ENCODE results near the gene SLC25A41.

The SLC25A41 gene

DNA sequence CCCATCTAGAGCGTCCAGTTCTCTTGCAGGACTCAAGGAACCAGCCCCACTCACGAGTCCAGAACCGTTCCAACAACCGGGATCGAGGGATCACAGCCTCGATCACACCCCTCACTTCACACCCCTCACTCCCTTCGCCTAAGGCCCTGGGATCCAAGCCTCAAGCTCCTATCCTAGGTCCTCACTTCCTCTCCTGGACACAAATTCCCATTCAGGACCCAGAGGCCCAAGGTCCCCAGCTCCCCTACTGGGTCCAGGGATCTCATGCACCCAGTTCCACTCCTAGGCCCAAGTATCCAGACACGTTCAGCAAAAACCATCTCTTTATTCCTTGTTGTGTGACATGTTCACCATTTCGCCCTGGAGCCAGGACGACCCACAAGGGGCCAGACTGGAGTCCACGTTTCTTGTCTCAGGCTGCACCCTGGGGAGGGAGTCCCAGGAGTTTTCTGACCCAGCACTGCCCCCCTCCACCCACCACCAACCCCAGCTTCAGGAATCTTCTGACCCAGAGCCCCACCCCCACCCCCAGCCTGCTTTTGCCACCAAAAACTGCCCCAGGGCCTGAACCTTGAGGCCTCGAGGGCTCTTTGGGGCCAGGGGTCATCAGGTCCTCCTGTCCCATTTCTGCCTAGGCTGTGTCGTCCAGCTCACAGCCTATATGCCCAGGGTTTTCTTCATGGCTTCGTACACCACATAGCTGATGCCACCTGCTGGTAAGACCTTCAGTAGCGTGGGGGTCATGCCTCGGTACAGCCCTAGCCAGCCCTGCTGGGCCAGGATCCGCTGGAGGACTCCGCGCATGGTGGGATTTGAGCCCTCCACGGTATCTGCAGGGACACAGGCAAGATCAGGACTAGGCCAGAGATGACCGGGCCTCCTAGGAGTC is 7.6 kb downstream of the SLC25A41 start:
- DNase-seq, result peak; percentile 17

DNA sequence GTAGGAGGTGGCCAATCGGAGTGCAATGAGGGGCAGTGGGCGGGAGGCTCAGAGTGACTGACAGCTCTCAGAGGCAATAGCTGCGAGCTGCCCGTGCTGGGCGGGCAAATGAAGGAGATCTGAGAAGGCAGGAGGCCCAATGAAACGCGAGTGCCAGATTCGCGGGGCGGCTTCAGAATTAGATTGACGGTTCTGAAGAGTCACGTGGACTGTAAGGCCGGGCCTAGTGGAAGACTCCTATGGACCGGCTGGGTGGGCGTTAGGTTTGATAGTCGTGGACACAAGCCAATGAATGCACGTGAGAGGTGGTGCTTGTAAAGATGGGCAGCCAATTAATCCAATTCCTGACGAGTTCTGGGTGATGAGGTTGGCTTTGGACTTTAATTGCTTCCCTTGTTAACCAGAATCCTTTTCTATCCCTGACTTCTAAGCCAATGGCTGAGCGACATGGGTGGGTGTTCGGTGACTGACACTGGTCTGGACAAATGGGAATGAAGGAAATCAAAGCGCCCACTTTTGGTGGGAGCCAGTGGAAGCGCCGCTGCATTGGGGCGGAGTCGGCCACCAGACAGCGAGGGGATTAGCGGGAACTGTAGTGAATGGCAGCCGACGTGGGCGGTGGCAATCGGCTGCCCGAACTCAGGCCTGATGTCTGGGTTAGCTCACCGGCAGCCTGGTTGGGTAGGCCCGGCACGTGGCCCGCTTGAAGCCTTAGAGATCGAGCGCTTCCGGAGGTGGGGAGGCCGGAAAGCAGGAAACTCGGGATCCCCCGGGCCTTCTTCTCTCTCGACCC is 8.4 kb downstream of the SLC25A41 start:
- DNase-seq, result peak; percentile 100

DNA sequence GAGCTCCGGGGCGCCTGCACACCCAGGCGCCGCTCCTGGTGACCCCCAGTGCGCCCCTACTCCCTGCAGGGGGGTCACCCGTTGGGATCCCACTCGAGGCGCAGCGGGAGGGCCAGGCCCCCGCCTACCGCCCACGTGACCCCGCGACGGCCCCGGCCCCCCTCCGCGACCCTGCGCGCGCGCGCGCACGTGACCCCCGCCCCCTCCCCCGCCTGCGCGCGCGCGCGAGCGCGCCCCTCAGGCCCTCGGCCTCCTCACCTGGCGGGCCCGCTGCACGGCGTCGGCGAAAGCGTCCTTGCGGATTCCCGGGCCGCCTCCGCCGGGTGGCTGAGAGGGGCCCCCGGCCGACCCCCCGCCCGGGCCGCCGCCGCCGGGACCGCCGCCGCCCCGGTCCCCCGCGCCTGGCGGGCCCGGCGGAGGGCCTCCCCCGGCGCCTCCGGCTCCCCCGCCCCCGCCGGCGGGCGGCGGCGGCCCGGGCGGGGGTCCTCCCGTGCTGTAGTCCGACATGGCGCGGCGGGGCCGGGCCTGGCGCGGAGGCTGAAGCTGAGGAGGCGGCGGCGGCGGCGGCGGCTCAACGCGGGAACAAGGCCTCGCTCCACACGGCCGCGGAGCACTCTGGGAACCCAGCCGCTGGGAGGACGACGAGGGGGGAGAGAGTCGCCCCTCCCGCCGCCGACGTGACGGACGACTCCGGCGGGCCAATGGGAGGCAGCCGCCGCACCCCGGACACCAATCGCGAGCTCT is 9.2 kb downstream of the SLC25A41 start, which contains the start of gene KHSRP:
KHSRP (minus strand) TSS at position 617 of the 744 bp plus-strand sequence; CDS start at position 507, 110 bp downstream.
- DNase-seq, result peak; percentile 30

DNA sequence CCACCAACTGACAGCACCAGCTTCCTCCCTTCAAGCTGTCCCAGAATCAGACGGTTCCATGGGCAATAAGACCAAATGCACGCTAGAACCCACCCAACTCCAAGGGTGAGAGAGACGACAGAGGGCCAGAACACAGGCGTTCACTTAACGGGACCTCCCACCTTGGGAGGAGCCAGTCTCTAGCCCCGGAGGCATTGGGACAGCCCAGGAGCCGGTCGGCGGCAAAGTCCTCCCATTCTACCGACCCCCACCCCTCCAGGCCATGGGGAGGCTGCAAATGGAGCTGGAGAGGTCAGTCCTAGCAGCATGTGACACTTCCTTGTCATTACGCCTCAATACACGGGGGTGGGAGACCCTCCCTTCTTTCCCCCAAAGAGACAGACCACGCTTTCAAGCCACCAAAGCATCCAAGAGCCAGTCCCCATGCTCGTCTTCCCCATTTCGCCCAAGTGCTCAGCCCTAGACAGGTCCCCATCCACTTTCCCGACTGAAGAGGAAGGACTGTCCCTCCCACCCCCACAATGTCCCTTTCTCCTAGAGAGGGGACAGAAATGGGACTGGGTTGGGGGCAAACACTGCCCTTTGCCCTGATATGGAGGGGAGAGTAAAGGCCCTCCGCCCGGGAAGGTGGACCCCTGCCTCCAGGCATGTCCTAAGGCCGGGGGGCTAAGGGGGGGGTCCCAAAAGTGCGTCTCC is 9.9 kb downstream of the SLC25A41 start:
- DNase-seq, result peak; percentile 19

DNA sequence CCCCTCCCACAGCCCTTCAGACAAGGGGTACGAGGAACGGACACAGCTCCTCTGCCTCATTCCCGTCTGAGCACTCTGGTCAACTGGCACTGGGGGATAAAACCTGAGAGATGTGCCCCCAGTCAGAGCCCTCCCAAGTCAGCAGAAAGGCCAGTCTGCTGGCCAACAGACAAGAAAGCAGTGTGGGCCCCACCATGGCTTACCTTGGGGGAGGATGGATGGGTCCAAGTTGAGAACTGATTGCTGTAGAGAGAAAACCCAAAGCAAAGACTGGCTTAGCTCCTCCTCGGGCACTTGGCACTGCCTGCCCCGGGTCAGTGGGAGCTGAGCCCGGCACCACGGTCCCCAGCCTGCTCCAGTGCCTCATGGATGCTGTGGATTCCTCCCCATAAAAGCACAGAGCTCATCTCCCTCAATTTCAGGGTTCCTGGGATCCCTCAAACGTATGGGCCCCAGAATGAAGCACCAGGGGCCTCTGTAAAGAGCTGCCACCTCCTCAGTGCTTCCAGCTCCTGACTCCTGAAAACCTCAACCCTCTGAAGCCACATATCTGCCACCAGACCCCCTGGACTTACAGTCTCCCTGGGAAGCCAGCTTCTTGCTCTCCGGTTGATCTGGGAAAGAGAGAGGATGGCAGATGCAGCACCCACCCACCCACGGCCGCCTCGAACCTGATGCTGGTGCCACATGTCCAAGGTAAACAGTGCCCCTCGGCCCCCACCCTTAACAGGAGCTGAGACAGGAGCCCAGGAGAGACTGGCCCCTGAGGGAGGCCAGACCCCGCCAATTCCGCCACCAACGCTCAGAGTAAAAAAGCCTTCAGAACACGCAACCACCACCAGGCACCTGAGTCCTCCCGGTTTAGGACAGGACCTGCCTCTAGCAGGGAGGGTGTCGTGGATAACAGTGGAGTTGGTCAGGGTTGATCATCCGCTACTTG is 12.2 kb downstream of the SLC25A41 start:
- DNase-seq, result no peak

DNA sequence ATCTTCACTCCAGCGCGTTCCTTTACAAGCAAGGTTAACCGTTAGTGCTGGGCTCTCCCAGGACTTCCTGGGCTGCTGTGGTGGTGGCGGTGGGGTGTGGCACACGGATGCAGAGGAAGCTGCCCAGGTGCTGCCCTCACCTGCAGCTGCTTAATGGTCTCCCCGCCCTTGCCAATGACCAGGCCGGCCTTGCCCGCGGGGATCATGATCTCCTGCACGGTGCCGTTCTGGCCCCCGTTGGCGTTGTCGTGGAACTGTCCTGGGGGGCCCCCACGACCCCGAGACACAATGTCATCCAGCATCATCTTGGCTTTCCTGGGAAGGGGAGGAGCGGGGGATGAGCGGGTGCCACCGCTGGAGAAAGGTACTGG is 15.0 kb downstream of the SLC25A41 start:
- no peak for DNase-seq

DNA sequence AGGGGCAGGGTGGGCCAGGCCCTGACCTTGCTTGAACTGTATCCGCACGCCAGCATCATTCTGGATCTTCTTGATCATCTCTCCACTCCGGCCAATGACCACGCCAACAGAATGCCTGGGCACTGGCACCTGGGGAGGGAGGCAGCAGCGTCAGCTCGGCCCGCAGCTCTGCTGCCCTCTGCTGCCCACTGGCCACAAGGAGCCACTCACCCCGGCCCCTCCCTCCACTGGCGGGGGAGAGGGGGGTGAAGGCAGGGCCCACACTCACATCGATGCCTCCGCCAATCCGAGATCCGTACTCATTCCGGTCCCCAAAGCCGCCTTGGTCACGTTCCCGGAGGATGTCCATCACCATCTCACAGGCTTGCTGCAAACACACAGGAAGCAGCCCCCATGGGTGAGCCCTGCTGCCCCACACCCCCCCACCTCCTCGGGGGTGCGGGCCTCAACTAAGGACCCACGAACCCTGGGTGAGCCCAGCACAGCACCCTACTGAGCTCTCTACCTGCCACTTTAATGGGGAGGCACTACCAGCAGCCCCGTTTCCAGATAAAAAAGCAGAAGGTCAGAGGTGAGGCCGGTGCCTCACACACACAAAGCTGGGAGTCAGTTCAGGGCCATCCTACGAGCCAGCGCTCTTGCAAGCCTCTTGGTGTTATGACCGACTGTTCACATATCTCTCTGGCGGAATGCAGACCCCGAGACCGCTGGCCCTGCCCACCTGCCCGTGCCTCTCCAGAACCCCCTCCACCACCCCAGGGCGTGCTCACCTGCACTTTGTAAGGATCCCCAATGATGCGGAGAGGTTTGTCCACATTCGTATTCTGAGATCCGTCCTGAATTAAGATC is 15.6 kb downstream of the SLC25A41 start:
- no peak for DNase-seq

DNA sequence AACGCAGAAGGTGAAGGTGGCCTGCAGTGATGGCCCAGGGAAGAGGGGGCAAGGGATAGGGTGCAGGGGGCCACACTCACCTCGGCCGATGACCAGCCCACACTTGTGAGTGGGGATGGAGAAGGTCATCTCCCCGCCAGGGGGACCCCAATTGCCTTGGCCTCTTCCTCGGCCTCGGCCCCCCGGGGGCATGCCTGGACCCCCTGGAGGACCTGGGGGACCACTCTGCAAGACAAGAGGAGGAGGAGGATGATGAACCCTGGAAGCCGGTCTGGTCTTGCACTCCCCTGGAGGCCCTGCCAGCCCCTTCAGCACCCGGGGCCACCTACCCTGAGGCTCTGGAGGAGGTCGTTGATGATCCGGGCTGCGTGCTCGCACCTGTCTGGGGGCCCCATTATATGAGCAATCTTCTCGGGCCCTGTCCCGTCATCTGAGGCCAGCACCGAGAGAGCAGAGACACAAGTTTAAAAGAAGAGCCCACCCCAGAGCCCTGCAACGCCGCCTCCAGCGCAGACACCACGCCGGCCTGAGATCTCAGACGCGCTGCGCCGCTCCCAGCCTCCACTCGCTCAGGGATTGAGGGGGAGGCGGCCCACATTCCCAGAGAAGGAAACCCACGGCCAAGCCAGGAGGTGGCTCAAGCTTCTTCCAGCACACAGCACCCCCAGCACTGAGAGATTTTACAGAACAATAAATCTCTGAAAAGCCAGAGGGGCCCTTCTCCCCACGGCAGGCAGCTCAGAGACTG is 16.7 kb downstream of the SLC25A41 start:
- no peak for DNase-seq

DNA sequence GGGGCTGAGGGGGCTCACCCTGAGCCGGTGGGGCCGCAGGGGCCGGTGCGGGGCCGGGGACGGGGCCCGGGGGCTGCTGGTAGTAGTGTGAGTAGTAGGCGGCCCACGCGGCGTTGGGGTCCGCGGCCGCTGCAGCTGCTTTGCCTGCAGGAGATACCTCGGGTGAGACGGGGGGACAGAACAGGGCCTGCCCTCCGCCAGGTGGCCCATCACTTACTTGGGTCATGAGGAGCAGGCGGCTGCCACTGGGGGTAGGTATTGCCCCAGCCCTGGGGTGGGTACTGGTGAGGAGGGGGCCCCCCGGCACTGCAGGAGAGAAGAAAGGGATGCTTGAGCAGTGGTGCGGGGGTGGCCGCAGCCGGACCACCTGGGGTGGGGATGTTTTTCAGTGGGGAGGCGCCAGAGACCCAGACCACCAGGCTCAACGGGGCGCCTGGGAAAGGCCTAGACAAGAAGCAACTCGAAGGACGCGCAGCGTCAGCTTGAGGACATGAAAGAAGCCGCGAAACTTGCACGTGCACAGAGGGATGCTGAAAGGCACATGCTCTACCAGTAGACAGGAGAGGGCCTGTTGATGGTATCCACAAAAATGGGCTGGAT is 17.9 kb downstream of the SLC25A41 start:
- no peak for DNase-seq

DNA sequence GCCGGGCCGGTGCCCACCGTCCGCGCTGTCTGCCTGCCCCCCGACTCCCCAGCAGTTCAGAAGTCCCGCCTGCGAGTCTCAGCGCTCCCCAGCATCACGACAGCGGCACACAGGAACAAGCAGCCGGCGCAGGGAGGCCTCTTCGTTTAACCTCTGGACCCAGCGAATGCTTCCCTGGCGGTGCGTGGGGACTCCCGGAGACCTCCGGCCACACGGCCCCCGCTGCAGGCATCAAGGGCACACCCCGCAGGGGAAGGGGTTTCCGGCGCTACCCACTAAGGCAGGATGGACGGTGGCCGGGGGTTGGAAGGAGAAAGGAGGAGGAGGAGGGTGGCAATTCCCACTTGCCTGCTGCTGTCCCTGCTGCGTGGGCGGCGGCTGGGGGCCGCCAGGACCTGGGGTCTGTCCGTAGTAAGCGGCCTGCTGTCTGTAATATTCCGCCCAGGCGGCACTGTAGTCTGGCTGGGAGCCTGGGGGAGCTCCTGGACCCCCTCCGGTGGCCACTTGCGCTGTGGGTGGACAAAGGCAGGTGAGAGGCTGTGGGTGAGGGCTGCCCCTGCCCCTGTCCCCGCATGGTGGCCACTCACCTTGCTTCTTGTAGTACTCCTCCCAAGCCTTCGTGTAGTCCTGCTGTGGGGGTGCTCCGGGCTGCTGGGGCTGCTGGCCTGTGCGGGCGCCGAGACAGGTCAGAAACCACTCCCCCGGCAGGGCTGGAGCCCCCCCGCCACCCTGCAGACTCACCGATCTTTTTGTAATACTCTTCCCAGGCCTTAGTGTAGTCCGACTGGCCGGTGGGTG is 18.6 kb downstream of the SLC25A41 start:
- no peak for DNase-seq

DNA sequence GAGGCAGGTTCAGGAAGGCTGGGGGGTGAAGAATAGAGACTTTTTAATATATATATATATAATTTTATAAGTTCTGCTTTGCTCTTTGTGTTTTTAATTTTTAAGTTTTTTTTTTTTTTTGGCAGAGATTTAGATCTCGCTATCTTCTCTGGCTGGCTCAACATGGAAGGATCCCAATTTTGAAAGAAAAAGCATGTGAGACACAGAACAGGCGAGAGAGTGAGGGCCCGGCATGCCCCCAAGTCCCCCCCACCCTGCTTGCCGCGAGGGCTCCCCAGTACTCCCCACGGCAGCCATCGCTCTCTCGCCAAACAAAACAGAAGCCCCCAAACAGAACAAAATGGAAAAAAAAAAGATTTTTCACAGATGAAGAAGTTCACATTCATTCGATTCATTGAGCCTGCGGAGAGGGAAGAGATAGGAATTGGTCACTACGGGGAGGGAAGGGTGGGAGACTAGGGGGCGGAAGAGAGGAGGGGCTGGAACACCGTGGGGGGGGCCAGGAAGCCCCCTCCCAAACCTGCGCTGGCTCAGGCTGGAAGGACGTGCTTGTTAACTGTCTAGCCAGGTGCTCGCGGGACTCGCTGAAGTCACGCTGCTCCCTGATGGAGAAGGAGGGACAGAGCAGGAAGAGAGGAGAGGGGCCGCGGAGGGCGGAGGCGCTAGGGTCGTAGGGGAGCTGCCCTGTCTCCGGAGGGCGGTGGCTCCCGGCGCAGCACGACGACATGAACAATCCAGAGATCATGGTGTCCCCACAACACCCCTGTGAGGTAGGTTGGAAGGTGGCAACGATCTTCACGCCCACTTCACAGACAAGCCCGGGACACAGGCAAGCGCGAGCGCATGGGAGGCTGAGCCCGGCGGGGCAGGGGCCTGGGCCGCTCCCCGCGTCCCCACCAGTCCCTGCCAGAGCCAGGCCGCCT is 19.6 kb downstream of the SLC25A41 start:
- DNase-seq, result no peak

DNA sequence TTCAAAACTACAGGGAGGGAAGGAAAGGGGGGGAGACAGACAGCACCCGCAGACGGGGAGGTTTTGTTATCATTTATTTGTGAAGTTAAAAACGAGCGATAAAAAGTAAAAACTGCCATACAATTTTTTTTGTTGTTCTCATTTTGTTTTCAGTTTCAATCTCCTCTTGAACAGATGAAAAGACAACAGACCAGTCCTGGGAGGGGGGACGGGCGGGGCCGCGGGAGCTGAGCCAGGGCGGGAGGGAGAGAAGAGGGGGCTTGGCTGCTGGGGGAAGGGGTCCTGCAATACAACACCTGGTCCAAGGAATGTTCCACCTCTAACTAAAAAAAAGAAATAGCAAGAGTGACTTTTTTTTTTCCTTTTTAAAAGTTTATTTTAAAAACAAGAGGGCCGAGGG is 20.3 kb downstream of the SLC25A41 start:
- DNase-seq, result no peak

DNA sequence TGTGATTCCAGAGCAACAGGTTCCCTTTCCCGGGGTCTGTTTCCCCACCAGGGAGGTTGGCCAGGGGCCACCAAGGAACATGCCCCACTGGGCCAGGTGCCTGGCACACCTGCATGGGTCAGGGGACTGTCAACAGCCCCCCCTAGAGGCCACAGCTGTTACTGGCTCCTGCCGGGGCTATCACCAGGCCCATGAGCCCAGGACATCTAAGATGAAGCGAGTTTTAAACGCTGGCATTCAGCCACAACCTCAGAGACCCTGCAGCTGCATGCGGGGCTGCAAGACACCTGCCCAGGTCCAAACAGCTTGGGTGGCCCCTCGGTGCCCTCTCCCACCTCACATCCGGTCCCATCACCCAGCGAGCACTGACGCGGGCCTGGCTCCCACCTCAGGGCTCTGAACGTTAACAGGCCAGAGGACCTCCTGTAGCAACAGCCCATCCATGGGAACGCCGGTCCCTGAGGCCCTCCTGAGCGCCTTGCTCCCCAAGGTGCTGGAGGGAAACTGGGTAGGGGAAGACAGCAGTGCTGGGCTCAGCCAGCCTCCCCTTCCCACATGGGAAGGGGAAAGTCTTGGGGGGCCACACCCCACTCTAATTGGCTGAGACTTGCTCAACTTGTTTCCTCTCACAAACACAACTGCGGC is 21.0 kb downstream of the SLC25A41 start:
- DNase-seq, result peak; percentile 54

DNA sequence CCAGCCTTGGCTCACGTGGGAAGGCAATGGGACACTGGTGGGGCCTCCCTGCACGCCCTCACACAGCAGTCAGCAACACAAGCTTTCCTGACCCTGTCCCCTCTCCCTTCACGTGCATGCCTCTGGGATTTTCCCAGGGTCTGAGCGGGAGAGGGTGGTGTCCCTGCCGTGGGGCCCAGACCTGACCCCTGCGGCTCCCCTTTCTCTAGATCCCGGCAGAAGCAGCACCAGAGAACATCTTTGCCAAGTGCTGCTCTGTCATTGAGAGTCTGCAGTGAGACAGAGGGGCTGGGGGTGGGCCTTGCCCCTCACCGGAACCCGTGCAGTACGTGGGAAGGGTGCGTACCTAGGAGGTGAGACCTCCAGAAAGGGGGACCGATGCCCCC is 21.5 kb downstream of the SLC25A41 start:
- DNase-seq, result no peak

DNA sequence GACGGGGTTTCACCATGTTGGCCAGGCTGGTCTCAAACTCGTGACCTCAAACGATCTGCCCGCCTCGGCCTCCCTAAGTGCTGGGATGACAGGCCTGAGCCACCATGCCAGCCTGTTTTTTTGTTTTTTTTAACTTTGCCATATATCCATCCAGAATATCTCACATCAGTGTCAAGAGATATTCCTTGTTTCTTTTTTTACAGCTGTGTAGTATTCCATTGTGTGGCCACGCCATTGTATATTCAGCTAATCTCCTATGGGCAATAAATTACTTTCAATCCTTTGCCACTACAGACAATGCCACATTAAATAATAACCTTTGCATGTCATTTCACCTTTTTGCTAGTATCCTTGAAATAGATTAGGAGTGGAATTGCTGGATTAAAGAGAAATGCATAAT is 24.2 kb downstream of the SLC25A41 start:
- DNase-seq, result no peak

DNA sequence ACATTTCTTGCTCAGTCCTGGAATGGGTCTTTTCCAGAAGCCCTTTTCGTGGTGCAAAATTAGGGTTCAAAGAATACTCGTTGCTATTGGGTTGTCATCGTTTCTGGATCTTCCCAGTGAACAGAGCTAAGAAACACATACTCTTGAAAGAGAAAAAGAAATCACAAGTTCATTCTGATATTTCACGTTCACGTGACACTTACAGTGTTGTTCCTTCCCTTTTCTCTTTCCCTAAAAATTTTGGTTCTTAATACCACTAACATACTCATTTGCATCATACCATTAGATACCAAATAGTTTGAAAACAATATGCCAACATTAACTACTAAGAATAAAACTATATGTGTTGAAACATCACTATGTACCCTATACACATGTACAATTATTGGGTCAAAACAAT is 27.2 kb downstream of the SLC25A41 start:
- DNase-seq, result no peak

All from CD4-positive, alpha-beta T cell treated with Interleukin-21 for 1 hour (primary cell).